OCI-LY7 (cell line): ENCODE data around the gene SLC25A25. TPM values are rescaled to one million over a fixed set of nuclear protein-coding genes. Genes with fewer than 3 reads are reported as not detected.

Experiments used
- BruUV-seq: library from RNA; stranded (reverse); fragments of 400-500 nt; replicated peaks from 2 replicates; lab custom pipeline; 2021; lab: Mats Ljungman, UMichigan
- CTCF ChIA-PET: fragments of 300-600 bp; sonication (Branson Sonifier 250); formaldehyde crosslinking; loops from one replicate; lab custom pipeline; 2022; ENCODE audit warnings: antibody characterized with exemption; ENCODE audit not compliant: unreplicated experiment; lab: Charles Lee
- POLR2A ChIA-PET: fragments of 300-600 bp; sonication (Branson Sonifier 250); formaldehyde crosslinking; loops from one replicate; lab custom pipeline; 2022; ENCODE audit warnings: antibody characterized with exemption; lab: Charles Lee
- DNase-seq: peaks from one replicate; pipeline ENCODE4 v3.0.0-alpha.2; 2015; ENCODE audit warnings: low spot score
- H2AFZ ChIP-seq: fragments of 200-600 bp; sonication (generic), shearing (Covaris generic); 2 replicates; pipeline ENCODE4 v1.6.1; 2014; ENCODE audit warnings: mild to moderate bottlenecking, antibody characterized with exemption, low read length, moderate library complexity
- H3K27ac ChIP-seq: fragments of 200-600 bp; sonication (generic); 2 replicates; pipeline ENCODE4 v1.5.1; 2014; ENCODE audit warnings: mixed run types, low read depth, mild to moderate bottlenecking, moderate library complexity, low read length, inconsistent platforms; ENCODE audit not compliant: poor library complexity, severe bottlenecking
- H3K36me3 ChIP-seq: fragments of 200-600 bp; sonication (generic); 2 replicates; pipeline ENCODE4 v1.6.1; 2014; ENCODE audit warnings: mild to moderate bottlenecking, antibody characterized with exemption, low read length, moderate library complexity, mixed read lengths; ENCODE audit not compliant: insufficient read depth
- H3K4me1 ChIP-seq: fragments of 200-600 bp; sonication (generic); 2 replicates; pipeline ENCODE4 v1.5.1; 2014; ENCODE audit warnings: mild to moderate bottlenecking, low read length; ENCODE audit not compliant: insufficient read depth, poor library complexity, severe bottlenecking
- H3K4me2 ChIP-seq: fragments of 200-600 bp; sonication (generic); 2 replicates; pipeline ENCODE4 v1.6.1; 2014; ENCODE audit warnings: mild to moderate bottlenecking, low read length
- H3K4me3 ChIP-seq: fragments of 200-600 bp; sonication (generic); 2 replicates; pipeline ENCODE4 v1.5.1; 2014; ENCODE audit warnings: mild to moderate bottlenecking, low read depth, low read length; ENCODE audit not compliant: poor library complexity, severe bottlenecking
- H3K79me2 ChIP-seq: fragments of 200-600 bp; sonication (generic); 2 replicates; pipeline ENCODE4 v1.6.1; 2016; ENCODE audit warnings: low read depth, mild to moderate bottlenecking, low read length, moderate library complexity, mixed read lengths; ENCODE audit not compliant: insufficient read depth
- H3K9me2 ChIP-seq: fragments of 200-600 bp; sonication (generic); 2 replicates; pipeline ENCODE4 v1.6.1; 2016; ENCODE audit warnings: mild to moderate bottlenecking, low read length, mixed read lengths; ENCODE audit not compliant: insufficient read depth
- H3K9me3 ChIP-seq: fragments of 200-600 bp; sonication (generic); 2 replicates; pipeline ENCODE4 v1.6.1; 2014; ENCODE audit warnings: mild to moderate bottlenecking, mixed run types, low read length, mixed read lengths
- H4K20me1 ChIP-seq: fragments of 200-600 bp; sonication (generic); 2 replicates; pipeline ENCODE4 v1.6.1; 2014; ENCODE audit warnings: mild to moderate bottlenecking, antibody characterized with exemption, low read length, moderate library complexity, mixed read lengths; ENCODE audit not compliant: insufficient read depth
- CTCF ChIP-seq: fragments of 200-600 bp; sonication (generic); conservative IDR thresholded peaks from 2 replicates; pipeline ENCODE4 v1.5.1; 2014; ENCODE audit warnings: mild to moderate bottlenecking, antibody characterized with exemption, low read length, moderate library complexity, mixed read lengths
- EZH2phosphoT487 ChIP-seq: fragments of 200-600 bp; sonication (generic); IDR thresholded peaks from 2 replicates; pipeline ENCODE4 v1.6.1; 2018; ENCODE audit warnings: low read depth, borderline replicate concordance, mild to moderate bottlenecking, mixed run types, antibody characterized with exemption, low read length, moderate library complexity, mixed read lengths
- intact Hi-C: fragments of 100-400 bp; cut with micrococcal nuclease; formaldehyde crosslinking; loops from one replicate; pipeline ENCODE4 v1.10.0; 2022; ENCODE audit not compliant: unreplicated experiment
- total RNA-seq, 2 experiments: library from RNA; depleted of rRNA in 1 of 2; stranded (reverse); fragments of >200 nt in 1 of 2; shearing (Covaris generic) in 1 of 2; gene quantifications; 2 replicates each; pipeline ENCODE4 v1.2.3, GENCODE V29; 2014 to 2022

Gene SLC25A25
- total RNA-seq, 2 experiments from 2014 or later = 17.6 to 21.4 TPM

DNA sequence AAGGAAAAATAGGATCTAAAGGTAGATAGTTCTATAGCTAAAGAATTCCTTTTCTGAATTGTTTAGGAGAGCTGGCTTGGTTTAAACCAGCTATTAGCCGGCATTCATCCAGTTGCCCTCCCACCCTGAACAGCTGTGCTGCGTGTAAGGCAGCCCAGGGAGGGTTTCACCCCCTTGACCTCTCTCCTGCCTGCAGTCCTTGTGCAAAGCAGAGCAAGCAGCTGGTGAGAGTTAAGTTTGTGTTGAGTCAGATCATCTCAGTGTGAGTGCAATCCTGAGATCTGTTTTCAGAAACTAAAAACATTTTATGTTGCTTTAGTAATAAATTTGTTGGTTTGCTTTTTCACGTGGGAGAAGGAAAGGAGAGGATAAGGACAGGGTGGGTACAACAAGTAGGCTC is 13.0 kb downstream of the SLC25A25 start:
- H3K36me3 ChIP-seq = peaks cover 46% of the 10 kb centered on the region
- intact Hi-C loops = no loop called here
- TF ChIP-seq EZH2phosphoT487 (no peak), CTCF (no peak)
- H3K27ac ChIP-seq = no peak overlapping the region
- H3K4me2 ChIP-seq = no peak overlapping the region
- H4K20me1 ChIP-seq = no peaks in the 10 kb centered on the region
- no peak overlapping the region for H2AFZ ChIP-seq
- H3K4me1 ChIP-seq = peaks cover 22% of the 10 kb centered on the region
- BruUV-seq = no TSS peak
- CTCF ChIA-PET = no interaction called here
- POLR2A ChIA-PET = no interaction called here
- H3K79me2 ChIP-seq = peaks cover 76% of the 10 kb centered on the region
- no peak overlapping the region for H3K4me3 ChIP-seq
- no peak for DNase-seq
- H3K9me2 ChIP-seq = no peaks in the 10 kb centered on the region
- no peaks in the 10 kb centered on the region for H3K9me3 ChIP-seq

DNA sequence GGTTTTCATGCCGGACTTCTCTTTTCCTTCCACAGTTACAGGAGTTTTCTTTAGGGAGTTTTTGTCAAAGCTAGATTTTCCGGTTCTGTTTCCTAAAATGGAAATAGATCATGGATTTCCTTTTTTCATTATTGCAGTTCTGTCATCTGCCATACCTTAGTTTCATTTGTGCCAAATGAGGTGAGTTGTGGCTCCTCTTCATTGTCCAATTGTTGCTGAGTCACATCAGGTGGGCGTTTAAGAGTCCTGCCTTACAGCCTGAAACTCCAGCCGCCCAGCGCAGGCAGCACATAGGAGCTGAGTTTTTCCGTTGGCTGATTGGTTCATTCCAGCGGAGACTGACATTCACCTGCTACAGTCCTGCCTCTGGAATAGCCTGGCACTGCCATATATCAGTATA is 14.1 kb downstream of the SLC25A25 start:
- DNase-seq = no peak
- ChIA-PET POLR2A (interaction anchor here (0.6 kb wide), 1 partner anchor 9 kb away, joined by 4 read pairs; no protein-coding TSS in a partner anchor), CTCF (no interaction called here)
- Histone ChIP-seq H4K20me1 (no peaks in the 10 kb centered on the region), H3K9me3 (no peaks in the 10 kb centered on the region), H2AFZ (no peak overlapping the region), H3K36me3 (peaks cover 44% of the 10 kb centered on the region), H3K4me2 (no peak overlapping the region), H3K4me3 (no peak overlapping the region), H3K4me1 (peaks cover 22% of the 10 kb centered on the region), H3K9me2 (no peaks in the 10 kb centered on the region), H3K27ac (peak overlapping the region; percentile 31), H3K79me2 (peaks cover 72% of the 10 kb centered on the region)
- BruUV-seq = no TSS peak
- intact Hi-C loops = no loop called here
- TF ChIP-seq CTCF (no peak), EZH2phosphoT487 (no peak)

DNA sequence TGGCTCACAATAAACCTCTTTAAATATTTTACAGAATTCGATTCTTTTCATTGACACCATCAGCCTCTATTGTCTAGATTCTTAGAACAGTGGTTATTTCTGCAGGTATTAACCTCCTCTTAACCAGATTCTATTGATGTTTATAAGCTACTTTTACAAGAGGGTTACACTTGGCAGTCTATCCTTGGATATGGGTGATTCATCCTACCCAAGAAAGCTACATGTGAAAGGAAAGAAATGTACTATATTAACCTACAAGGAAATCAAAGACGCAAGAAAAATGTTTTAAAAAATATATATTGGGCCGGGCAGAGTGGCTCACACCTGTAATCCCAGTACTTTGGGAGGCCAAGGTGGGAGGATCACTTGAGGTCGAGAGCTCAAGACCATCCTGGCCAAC is 16.7 kb downstream of the SLC25A25 start:
- CTCF ChIA-PET = interaction anchor here (0.9 kb wide), 1 partner anchor 33 kb away, joined by 3 read pairs; no protein-coding TSS in a partner anchor
- intact Hi-C loops = no loop called here
- no peaks in the 10 kb centered on the region for H3K9me2 ChIP-seq
- H3K4me2 ChIP-seq = no peak overlapping the region
- peaks cover 43% of the 10 kb centered on the region for H3K36me3 ChIP-seq
- POLR2A ChIA-PET = no interaction called here
- H3K27ac ChIP-seq = no peak overlapping the region
- peaks cover 75% of the 10 kb centered on the region for H3K79me2 ChIP-seq
- no peak overlapping the region for H3K4me3 ChIP-seq
- DNase-seq = no peak
- H2AFZ ChIP-seq = no peak overlapping the region
- H3K9me3 ChIP-seq = no peaks in the 10 kb centered on the region
- no TSS peak for BruUV-seq
- H4K20me1 ChIP-seq = no peaks in the 10 kb centered on the region
- H3K4me1 ChIP-seq = peaks cover 7% of the 10 kb centered on the region
- TF ChIP-seq EZH2phosphoT487 (no peak), CTCF (no peak)
